Neural crest cell (in vitro differentiated cells): ENCODE results near the gene TNF. TPM values are rescaled to one million over a fixed set of nuclear protein-coding genes. Genes with fewer than 3 reads are reported as not detected.

Experiments
- DNase-seq: peaks from one replicate; pipeline ENCODE4 v3.0.0; 2021; ENCODE audit warnings: low read depth, mixed read lengths, low spot score
- H3K27ac Mint-ChIP-seq: one replicate; pipeline ENCODE4 v1.8.0; 2021; ENCODE audit warnings: mild to moderate bottlenecking, mixed read lengths; ENCODE audit not compliant: unreplicated experiment
- H3K27me3 Mint-ChIP-seq: 2 replicates; pipeline ENCODE4 v1.8.0; 2021; ENCODE audit warnings: low read depth, mild to moderate bottlenecking, mixed read lengths
- H3K36me3 Mint-ChIP-seq: 2 replicates; pipeline ENCODE4 v1.8.0; 2021; ENCODE audit warnings: low read depth, mild to moderate bottlenecking, mixed read lengths
- H3K4me1 Mint-ChIP-seq: 2 replicates; pipeline ENCODE4 v1.8.0; 2021; ENCODE audit warnings: mixed read lengths
- H3K4me3 Mint-ChIP-seq: one replicate; pipeline ENCODE4 v1.8.0; 2021; ENCODE audit warnings: mild to moderate bottlenecking, mixed read lengths
- H3K9me3 Mint-ChIP-seq: 2 replicates; pipeline ENCODE4 v1.8.0; 2021; ENCODE audit warnings: mixed read lengths
- total RNA-seq: library from RNA; stranded (reverse); gene quantifications from 2 replicates; pipeline ENCODE4 v1.2.1, GENCODE V29; 2021
- TF ChIP-seq, protein P1 (sequence below): fragments of 200-600 bp; sonication (generic); conservative IDR thresholded peaks from 2 replicates; pipeline ENCODE4 v1.5.0; 2021; ENCODE audit warnings: antibody characterized with exemption, mild to moderate bottlenecking

TNF gene
- total RNA-seq, 1 donor from 2014 or later: not detected

DNA sequence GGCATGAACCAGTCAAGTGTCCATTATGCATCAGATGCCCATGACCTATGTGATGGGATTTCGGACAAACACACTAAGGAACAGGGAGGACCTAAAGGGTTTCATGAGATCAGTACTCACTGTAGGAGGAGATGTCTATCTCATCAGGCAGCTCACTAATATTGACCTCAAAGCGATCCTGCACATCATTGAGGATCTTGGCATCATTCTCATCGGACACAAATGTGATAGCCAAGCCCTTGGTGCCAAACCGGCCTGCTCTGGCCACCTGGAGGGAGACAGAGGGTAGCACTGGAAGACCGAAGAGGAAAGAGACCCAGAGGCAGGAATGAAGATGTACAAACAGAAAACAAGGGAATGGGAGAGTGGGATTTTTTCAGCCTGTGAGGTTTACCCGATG is 44.7 kb upstream of the TNF start:
- no peak for DNase-seq
- no peaks in the 10 kb centered on the region for H3K9me3 Mint-ChIP-seq
- H3K36me3 Mint-ChIP-seq: peaks cover 38% of the 10 kb centered on the region
- TF ChIP-seq, protein P1, sequence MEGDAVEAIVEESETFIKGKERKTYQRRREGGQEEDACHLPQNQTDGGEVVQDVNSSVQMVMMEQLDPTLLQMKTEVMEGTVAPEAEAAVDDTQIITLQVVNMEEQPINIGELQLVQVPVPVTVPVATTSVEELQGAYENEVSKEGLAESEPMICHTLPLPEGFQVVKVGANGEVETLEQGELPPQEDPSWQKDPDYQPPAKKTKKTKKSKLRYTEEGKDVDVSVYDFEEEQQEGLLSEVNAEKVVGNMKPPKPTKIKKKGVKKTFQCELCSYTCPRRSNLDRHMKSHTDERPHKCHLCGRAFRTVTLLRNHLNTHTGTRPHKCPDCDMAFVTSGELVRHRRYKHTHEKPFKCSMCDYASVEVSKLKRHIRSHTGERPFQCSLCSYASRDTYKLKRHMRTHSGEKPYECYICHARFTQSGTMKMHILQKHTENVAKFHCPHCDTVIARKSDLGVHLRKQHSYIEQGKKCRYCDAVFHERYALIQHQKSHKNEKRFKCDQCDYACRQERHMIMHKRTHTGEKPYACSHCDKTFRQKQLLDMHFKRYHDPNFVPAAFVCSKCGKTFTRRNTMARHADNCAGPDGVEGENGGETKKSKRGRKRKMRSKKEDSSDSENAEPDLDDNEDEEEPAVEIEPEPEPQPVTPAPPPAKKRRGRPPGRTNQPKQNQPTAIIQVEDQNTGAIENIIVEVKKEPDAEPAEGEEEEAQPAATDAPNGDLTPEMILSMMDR: no peak
- peak overlapping the region; percentile 29 for H3K4me3 Mint-ChIP-seq
- H3K27ac Mint-ChIP-seq: no peak overlapping the region
- peaks cover 26% of the 10 kb centered on the region for H3K4me1 Mint-ChIP-seq
- peaks cover 9% of the 10 kb centered on the region for H3K27me3 Mint-ChIP-seq

DNA sequence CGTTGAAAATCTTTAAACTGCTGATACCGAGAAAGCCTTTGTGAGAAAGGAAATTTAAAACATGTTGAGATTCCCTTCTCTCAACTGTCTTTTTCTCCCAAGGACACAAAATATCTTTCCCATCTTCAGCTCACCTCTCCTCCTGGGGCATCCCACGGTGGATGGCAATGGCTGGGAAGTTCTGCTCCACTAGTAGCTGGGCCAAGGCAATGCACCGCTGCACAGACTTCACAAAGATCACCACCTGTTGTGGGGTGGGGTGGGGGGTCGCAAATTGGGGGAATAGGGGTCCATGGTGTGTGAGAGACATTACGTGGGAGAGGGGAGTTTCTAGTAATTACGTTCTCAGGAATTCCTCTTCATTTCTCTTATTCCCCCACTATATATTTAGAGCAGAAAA is 44.2 kb upstream of the TNF start:
- peaks cover 9% of the 10 kb centered on the region for H3K27me3 Mint-ChIP-seq
- no peak overlapping the region for H3K27ac Mint-ChIP-seq
- no peak overlapping the region for H3K4me3 Mint-ChIP-seq
- TF ChIP-seq, protein P1: no peak
- H3K4me1 Mint-ChIP-seq: peaks cover 31% of the 10 kb centered on the region
- peaks cover 43% of the 10 kb centered on the region for H3K36me3 Mint-ChIP-seq
- H3K9me3 Mint-ChIP-seq: no peaks in the 10 kb centered on the region
- DNase-seq: no peak

DNA sequence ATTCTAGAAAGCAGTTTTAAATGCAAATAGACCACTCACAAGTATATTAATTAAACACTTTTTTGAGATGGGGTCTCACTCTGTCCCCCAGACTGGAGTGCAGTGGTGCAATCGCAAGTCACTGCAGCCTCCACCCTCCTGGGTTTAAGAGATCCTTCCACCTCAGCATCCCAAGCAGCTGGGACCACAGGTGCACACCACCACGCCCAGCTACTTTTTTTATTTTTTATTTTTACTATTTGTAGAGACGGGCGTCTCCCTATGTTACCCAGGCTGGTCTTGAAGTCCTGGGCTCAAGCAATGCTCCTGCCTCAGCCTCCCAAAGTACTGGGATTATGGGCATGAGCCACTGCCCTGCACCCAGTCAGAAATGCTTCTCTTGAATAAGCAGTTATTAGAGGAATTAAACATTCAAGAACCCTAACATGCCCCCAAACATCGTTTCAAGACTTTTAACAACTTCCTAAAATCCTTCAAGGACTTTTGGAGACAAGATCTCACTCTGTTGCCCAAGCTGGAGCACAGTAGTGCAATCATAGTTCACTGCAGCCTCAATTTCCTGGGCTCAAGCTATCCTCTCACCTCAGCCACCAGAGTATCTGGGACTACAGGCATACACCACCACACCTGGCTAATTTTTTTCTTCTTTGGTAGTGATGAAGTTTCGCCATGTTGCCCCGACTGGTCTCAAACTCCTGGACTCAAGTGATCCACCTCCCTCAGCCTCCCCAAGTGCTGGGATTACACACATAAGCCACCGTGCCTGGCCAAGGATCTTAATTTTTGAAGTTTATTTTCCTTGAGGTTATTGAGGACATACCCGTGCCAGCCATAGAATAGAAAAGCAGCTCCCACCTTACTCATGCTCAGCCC is 43.4 kb upstream of the TNF start:
- Mint-ChIP-seq H3K27ac (no peak overlapping the region), H3K4me3 (peak overlapping the region; percentile 11), H3K27me3 (peaks cover 9% of the 10 kb centered on the region), H3K9me3 (no peaks in the 10 kb centered on the region), H3K4me1 (peaks cover 36% of the 10 kb centered on the region), H3K36me3 (peaks cover 49% of the 10 kb centered on the region)
- TF ChIP-seq, protein P1: no peak
- no peak for DNase-seq

- peak overlapping the region; percentile 22 for H3K4me3 Mint-ChIP-seq
- H3K36me3 Mint-ChIP-seq: peaks cover 49% of the 10 kb centered on the region
- H3K27ac Mint-ChIP-seq: no peak overlapping the region
- TF ChIP-seq, protein P1: no peak
- no peaks in the 10 kb centered on the region for H3K9me3 Mint-ChIP-seq
- H3K4me1 Mint-ChIP-seq: peaks cover 36% of the 10 kb centered on the region
- peaks cover 6% of the 10 kb centered on the region for H3K27me3 Mint-ChIP-seq
- no peak for DNase-seq
Measured at GRCh38 chr6:31532644-31533454, 42.5 kb upstream of the TNF start.

DNA sequence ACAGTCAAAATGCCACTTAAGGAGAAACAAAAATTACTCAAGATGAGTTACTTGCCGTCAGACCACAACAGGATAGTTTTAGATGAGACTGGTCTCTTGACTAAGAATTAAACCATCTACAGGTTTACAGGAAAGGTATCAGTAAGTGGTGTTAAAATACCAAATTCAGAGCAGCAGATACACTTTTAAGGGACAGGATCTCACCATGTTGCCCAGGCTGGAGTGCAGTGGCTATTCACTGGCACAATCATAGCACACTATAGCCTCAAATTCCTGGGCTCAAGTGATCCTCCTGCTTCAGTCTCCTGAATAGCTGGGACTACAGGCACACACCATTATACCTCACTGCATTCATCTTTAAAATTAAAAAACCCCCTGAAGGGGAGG is 41.9 kb upstream of the TNF start:
- no peak for DNase-seq
- peaks cover 49% of the 10 kb centered on the region for H3K36me3 Mint-ChIP-seq
- H3K4me1 Mint-ChIP-seq: peaks cover 35% of the 10 kb centered on the region
- H3K9me3 Mint-ChIP-seq: no peaks in the 10 kb centered on the region
- H3K4me3 Mint-ChIP-seq: peak overlapping the region; percentile 22
- H3K27ac Mint-ChIP-seq: no peak overlapping the region
- TF ChIP-seq, protein P1: no peak
- H3K27me3 Mint-ChIP-seq: peaks cover 2% of the 10 kb centered on the region
